H1 (cell line): ENCODE results near the gene MGARP. TPM values are rescaled to one million over a fixed set of nuclear protein-coding genes. Genes with fewer than 3 reads are reported as not detected.

Experiments
- CTCF ChIA-PET: fragments of 300-600 bp; sonication (Branson Sonifier 250); formaldehyde crosslinking; loops from one replicate; lab custom pipeline; 2021; ENCODE audit not compliant: partially characterized antibody; lab: Charles Lee
- POLR2A ChIA-PET: fragments of 300-600 bp; sonication (Branson Sonifier 250); formaldehyde crosslinking; loops from one replicate; lab custom pipeline; 2021; ENCODE audit warnings: inconsistent platforms; ENCODE audit not compliant: partially characterized antibody; lab: Charles Lee
- DNase-seq, 2 experiments: peaks; one replicate each; pipeline versions ENCODE4 v3.0.0 to v3.0.0-alpha.2; 2010 to 2022; ENCODE audit warnings: low spot score in 2 of 2, low read depth in 1 of 2, mixed read lengths in 1 of 2
- FAIRE-seq: peaks from 2 replicates; lab custom pipeline; 2011; peaks lifted over from hg19 to GRCh38; lab: Jason Lieb, UNC
- H2AFZ ChIP-seq: 2 replicates; pipeline ENCODE4 v1.8.1; 2012; ENCODE audit warnings: low read length, inconsistent platforms
- H2AK5ac ChIP-seq: 2 replicates; pipeline ENCODE4 v1.6.1; 2013; ENCODE audit warnings: low read depth, low read length
- H2BK120ac ChIP-seq: replicated peaks from 2 replicates; pipeline ENCODE3; 2013; ENCODE audit warnings: low read depth, low read length, inconsistent platforms
- H2BK12ac ChIP-seq: 2 replicates; pipeline ENCODE4 v1.6.1; 2013; ENCODE audit warnings: low read depth, low read length
- H2BK15ac ChIP-seq: 2 replicates; pipeline ENCODE4 v1.6.1; 2013; ENCODE audit warnings: low read length
- H2BK20ac ChIP-seq: 2 replicates; pipeline ENCODE4 v1.6.1; 2013; ENCODE audit warnings: low read length
- H2BK5ac ChIP-seq: 2 replicates; pipeline ENCODE4 v1.6.1; 2013; ENCODE audit warnings: low read depth, low read length
- H3K14ac ChIP-seq: 2 replicates; pipeline ENCODE4 v1.6.1; 2013; ENCODE audit warnings: inconsistent platforms; ENCODE audit not compliant: insufficient read length
- H3K18ac ChIP-seq: 2 replicates; pipeline ENCODE4 v1.6.1; 2013; ENCODE audit warnings: low read length; ENCODE audit errors: extremely low read depth
- H3K23ac ChIP-seq: 2 replicates; pipeline ENCODE4 v1.6.1; 2013; ENCODE audit warnings: inconsistent platforms; ENCODE audit not compliant: insufficient read length
- H3K23me2 ChIP-seq: 2 replicates; pipeline ENCODE4 v1.6.1; 2013; ENCODE audit warnings: low read depth, low read length
- H3K27ac ChIP-seq: 2 replicates; pipeline ENCODE4 v1.6.1; 2011; ENCODE audit warnings: low read depth, low read length, inconsistent platforms
- H3K27me3 ChIP-seq, 4 experiments: replicated peaks in 1 of 4; 1 replicate in 1 of 4; 2 replicates in 3 of 4; pipeline versions ENCODE4 v1.6.1 to v1.8.1; 2011 to 2013; ENCODE audit warnings: low read length in 3 of 4, mild to moderate bottlenecking in 3 of 4, inconsistent platforms in 2 of 4, mixed read lengths in 2 of 4, moderate library complexity in 1 of 4; ENCODE audit not compliant: control insufficient read depth in 3 of 4, insufficient read depth in 3 of 4; ENCODE audit errors: extremely low read depth in 1 of 4
- H3K36me3 ChIP-seq, 4 experiments: 2 replicates each; pipeline versions ENCODE4 v1.6.1 to v1.8.1; 2011 to 2013; ENCODE audit warnings: mild to moderate bottlenecking in 4 of 4, low read length in 3 of 4, moderate library complexity in 2 of 4, control low read depth in 1 of 4, inconsistent platforms in 1 of 4; ENCODE audit not compliant: insufficient read depth in 4 of 4, control insufficient read depth in 2 of 4
- H3K4ac ChIP-seq: replicated peaks from 2 replicates; pipeline ENCODE3; 2013; ENCODE audit warnings: low read length, low read depth, mixed read lengths, inconsistent platforms; ENCODE audit not compliant: insufficient read length
- H3K4me1 ChIP-seq, 4 experiments: replicated peaks in 1 of 4; 1 replicate in 1 of 4; 2 replicates in 3 of 4; pipeline versions ENCODE4 v1.6.1 to v1.8.1; 2011 to 2013; ENCODE audit warnings: low read length in 3 of 4, inconsistent platforms in 2 of 4, mixed read lengths in 1 of 4; ENCODE audit not compliant: insufficient read depth in 4 of 4, control insufficient read depth in 3 of 4
- H3K4me2 ChIP-seq, 2 experiments: 2 replicates each; pipeline versions ENCODE4 v1.6.1 to v1.8.1; 2011 to 2013; ENCODE audit warnings: low read depth in 2 of 2, low read length in 2 of 2, control low read depth in 1 of 2, inconsistent platforms in 1 of 2, mild to moderate bottlenecking in 1 of 2; ENCODE audit not compliant: insufficient read depth in 1 of 2
- H3K4me3 ChIP-seq, 4 experiments: fragments of 200-600, 300-600 bp in 1 of 4; sonication (generic), shearing (Covaris generic), sonication (Bioruptor Twin) in 1 of 4; 2 replicates each; pipeline versions ENCODE4 v1.5.1 to v1.8.1; 2011 to 2016; ENCODE audit warnings: low read length in 4 of 4, low read depth in 3 of 4, control low read depth in 2 of 4, inconsistent platforms in 2 of 4, mild to moderate bottlenecking in 2 of 4, mixed read lengths in 1 of 4, moderate library complexity in 1 of 4; ENCODE audit not compliant: insufficient read depth in 2 of 4; ENCODE audit errors: extremely low read depth in 1 of 4
- H3K56ac ChIP-seq: replicated peaks from 2 replicates; pipeline ENCODE3; 2013; ENCODE audit warnings: low read depth, mild to moderate bottlenecking, mixed read lengths, low read length, inconsistent platforms; ENCODE audit not compliant: insufficient read length
- H3K79me1 ChIP-seq: 2 replicates; pipeline ENCODE4 v1.6.1; 2013; ENCODE audit warnings: low read depth, low read length, control low read depth
- H3K79me2 ChIP-seq, 2 experiments: 2 replicates each; pipeline versions ENCODE4 v1.6.1 to v1.8.1; 2012 to 2013; ENCODE audit warnings: low read length in 2 of 2, mild to moderate bottlenecking in 2 of 2, inconsistent platforms in 1 of 2; ENCODE audit not compliant: insufficient read depth in 2 of 2, control insufficient read depth in 1 of 2
- H3K9ac ChIP-seq, 4 experiments: replicated peaks in 1 of 4; 1 replicate in 1 of 4; 2 replicates in 3 of 4; pipeline versions ENCODE4 v1.6.1 to v1.8.1; 2011 to 2013; ENCODE audit warnings: low read depth in 3 of 4, low read length in 3 of 4, control low read depth in 2 of 4, mild to moderate bottlenecking in 2 of 4, moderate library complexity in 2 of 4, inconsistent platforms in 1 of 4; ENCODE audit errors: extremely low read depth in 1 of 4
- H3K9me3 ChIP-seq, 2 experiments: 2 replicates each; pipeline versions ENCODE4 v1.6.1 to v1.8.1; 2012 to 2013; ENCODE audit warnings: mild to moderate bottlenecking in 2 of 2, moderate library complexity in 2 of 2, control low read depth in 1 of 2, inconsistent platforms in 1 of 2, low read depth in 1 of 2, low read length in 1 of 2, mixed read lengths in 1 of 2; ENCODE audit not compliant: insufficient read depth in 2 of 2
- H4K20me1 ChIP-seq, 2 experiments: replicated peaks in 1 of 2; 2 replicates each; pipeline versions ENCODE3 to v1.8.1; 2011 to 2013; ENCODE audit warnings: inconsistent platforms in 2 of 2, low read length in 2 of 2, mild to moderate bottlenecking in 1 of 2; ENCODE audit not compliant: insufficient read depth in 2 of 2, control insufficient read depth in 1 of 2
- H4K5ac ChIP-seq: 2 replicates; pipeline ENCODE4 v1.6.1; 2013; ENCODE audit warnings: low read length, low read depth, mixed read lengths, inconsistent platforms; ENCODE audit not compliant: insufficient read length
- H4K8ac ChIP-seq: 2 replicates; pipeline ENCODE4 v1.8.0; 2013; ENCODE audit warnings: mild to moderate bottlenecking, moderate library complexity, low read length, inconsistent platforms; ENCODE audit not compliant: insufficient read depth; ENCODE audit errors: extremely low read depth
- H4K91ac ChIP-seq: replicated peaks from 2 replicates; pipeline ENCODE3; 2013; ENCODE audit warnings: low read length, mixed read lengths, inconsistent platforms; ENCODE audit not compliant: insufficient read length
- POLR2AphosphoS5 ChIP-seq: IDR thresholded peaks from 2 replicates; pipeline ENCODE4 v1.6.1; 2011; ENCODE audit warnings: low read depth, low read length
- SP1 ChIP-seq: IDR thresholded peaks from 2 replicates; pipeline ENCODE4 v1.6.1; 2011; ENCODE audit warnings: low read depth, low read length
- SP4 ChIP-seq: IDR thresholded peaks from 2 replicates; pipeline ENCODE4 v1.6.1; 2012; ENCODE audit warnings: low read length, inconsistent platforms
- SUZ12 ChIP-seq: fragments of 200-600 bp; sonication (generic); IDR thresholded peaks from 2 replicates; pipeline ENCODE4 v1.6.1; 2012; ENCODE audit warnings: mild to moderate bottlenecking, inconsistent platforms, low read length, moderate library complexity, mixed read lengths
- TAF1 ChIP-seq: IDR thresholded peaks from 2 replicates; pipeline ENCODE4 v1.6.1; 2011; ENCODE audit warnings: mild to moderate bottlenecking, low read depth, low read length
- polyA plus RNA-seq, 7 experiments: library from polyadenylated mRNA; depleted of rRNA in 3 of 7; stranded (reverse) in 5 of 7; unstranded in 2 of 7; fragments of >200 nt in 5 of 7; fragments of 200-250 nt in 2 of 7; gene quantifications; 1 replicate in 5 of 7; 2 replicates in 1 of 7; 4 replicates in 1 of 7; pipeline versions ENCODE4 v1.2.1 to v1.2.3, GENCODE V29; 2011 to 2013; ENCODE audit warnings: missing spikeins in 2 of 7, mixed read lengths in 2 of 7
- total RNA-seq: library from RNA; stranded (reverse); fragmentation: NEBNext Ultra II Directional; extraction: Animal tissue kit (Norgen Biotek cat#: 25700); gene quantifications from 2 replicates; pipeline ENCODE4 v1.2.1, GENCODE V29; 2021

The MGARP gene
- total and polyA plus RNA-seq, 2 of the 8 experiments (the other 6 are each of a cell fraction or from before 2014, with no cell fraction given): 2.8 to 4.5 TPM

GRCh38 chr4:139253046-139253445, 27.0 kb downstream of the MGARP start:
- Histone ChIP-seq H4K20me1 (no peaks in the 10 kb centered on the region), H3K4me3 (no peak overlapping the region), H3K4ac (no peak overlapping the region), H2BK12ac (no peak overlapping the region), H4K8ac (no peak overlapping the region), H3K14ac (no peak overlapping the region), H2BK5ac (no peak overlapping the region), H3K79me1 (no peaks in the 10 kb centered on the region), H3K79me2 (no peaks in the 10 kb centered on the region), H3K36me3 (no peaks in the 10 kb centered on the region), H4K5ac (no peak overlapping the region), H2AK5ac (no peak overlapping the region), H3K56ac (no peak overlapping the region), H3K4me2 (no peak overlapping the region), H4K91ac (no peak overlapping the region), H3K23ac (no peak overlapping the region), H3K9ac (no peak overlapping the region), H2BK20ac (no peak overlapping the region), H2BK15ac (no peak overlapping the region), H3K9me3 (no peaks in the 10 kb centered on the region), H2BK120ac (no peak overlapping the region), H2AFZ (no peak overlapping the region), H3K27ac (no peak overlapping the region), H3K27me3 (no peaks in the 10 kb centered on the region), H3K23me2 (0 out of 2 replicates have a peak, but pooled peaks cover 2% of the 10 kb centered on the region), H3K4me1 (no peaks in the 10 kb centered on the region), H3K18ac (no peak overlapping the region)
- FAIRE-seq (no peak), DNase-seq (no peak)
- ChIA-PET POLR2A (no interaction called here), CTCF (interaction anchor here (0.8 to 2.4 kb wide), 3 partner anchors 9 to 31 kb away, joined by 3 to 7 read pairs (median 3); no protein-coding TSS in a partner anchor)
- TF ChIP-seq SUZ12: no peak
- TF ChIP-seq POLR2AphosphoS5: no peak
- TF ChIP-seq SP4: no peak
- TF ChIP-seq SP1: no peak
- no peak for TF ChIP-seq TAF1
